Measurements from ENCODE around the gene CCDC15.

Gene CCDC15

GRCh38 chr11:125061281-125061680 lies 107.3 kb downstream of the CCDC15 start:
- TF ChIP-seq CTCF (IDR thresholded peaks at IDR 0.05; ENCODE audit: low read depth, low read length), result no peak

GRCh38 chr11:125062218-125062930 lies 108.4 kb downstream of the CCDC15 start:
- DNase-seq (ENCODE audit: extremely low read depth, low read depth), result no peak
- no peak for TF ChIP-seq CTCF (IDR thresholded peaks at IDR 0.05; ENCODE audit: low read depth, low read length)

More at GRCh38 chr11:125061281-125061680, 107.3 kb downstream of the CCDC15 start:
- DNase-seq (ENCODE audit: extremely low read depth, low read depth), result no peak

- TF ChIP-seq CTCF (IDR thresholded peaks at IDR 0.05; ENCODE audit: low read depth, low read length), result no peak; the same call in none of the 2 replicates
- DNase-seq (ENCODE audit: extremely low read depth, low read depth), result no peak
Observed at GRCh38 chr11:125062931-125063428, 109.0 kb downstream of the CCDC15 start, which contains the start of gene SLC37A2. Gene SLC37A2, plus strand, starts transcription at chr11:125063305. Its CDS starts 63 bp downstream, at chr11:125063368.

- DNase-seq (ENCODE audit: extremely low read depth, low read depth), result no peak
- no peak for TF ChIP-seq CTCF (IDR thresholded peaks at IDR 0.05; ENCODE audit: low read depth, low read length)
Observed at GRCh38 chr11:125063429-125064043, 109.5 kb downstream of the CCDC15 start.

- no peak for TF ChIP-seq CTCF (IDR thresholded peaks at IDR 0.05; ENCODE audit: low read depth, low read length)
Observed at GRCh38 chr11:125064070-125064469, 110.1 kb downstream of the CCDC15 start.

GRCh38 chr11:125068368-125068767 lies 114.4 kb downstream of the CCDC15 start:
- no peak for DNase-seq (ENCODE audit: extremely low read depth, low read depth)
- no peak for TF ChIP-seq CTCF (IDR thresholded peaks at IDR 0.05; ENCODE audit: low read depth, low read length)

More at GRCh38 chr11:125064070-125064469, 110.1 kb downstream of the CCDC15 start:
- DNase-seq (ENCODE audit: extremely low read depth, low read depth), result no peak

GRCh38 chr11:125069008-125069407 lies 115.0 kb downstream of the CCDC15 start:
- TF ChIP-seq CTCF (IDR thresholded peaks at IDR 0.05; ENCODE audit: low read depth, low read length), result no peak
- no peak for DNase-seq (ENCODE audit: extremely low read depth, low read depth)
